ENCODE measurements around the gene PLEKHB2.
"Not testable (repeated sequence)": the region's sequence is repeated elsewhere in the genome, so short reads cannot be mapped to it uniquely, and the experiment has no call there.

PLEKHB2 gene

GRCh38 chr2:131105156-131105949 is at the start of gene PLEKHB2:
PLEKHB2 (plus strand) TSS chr2:131105336; CDS start chr2:131120942, 15,606 bp downstream.
- DNase-seq, result peak; percentile 81

GRCh38 chr2:131056204-131056931 is 48.8 kb upstream of the PLEKHB2 start:
- DNase-seq, result no peak

- DNase-seq, result no peak
Observed at GRCh38 chr2:131056932-131057287, 48.2 kb upstream of the PLEKHB2 start.

- no peak for DNase-seq
Observed at GRCh38 chr2:131058214-131058843, 46.8 kb upstream of the PLEKHB2 start.

- DNase-seq, result no peak
Observed at GRCh38 chr2:131058920-131059319, 46.2 kb upstream of the PLEKHB2 start.

GRCh38 chr2:131063501-131064283 is 41.4 kb upstream of the PLEKHB2 start:
- DNase-seq, result no peak

- no peak for DNase-seq
Observed at GRCh38 chr2:131064589-131065512, 40.3 kb upstream of the PLEKHB2 start.

- DNase-seq, result no peak
Observed at GRCh38 chr2:131067465-131068125, 37.5 kb upstream of the PLEKHB2 start.

GRCh38 chr2:131068172-131068571 is 37.0 kb upstream of the PLEKHB2 start:
- DNase-seq, result not testable (repeated sequence)

GRCh38 chr2:131075578-131075977 is 29.6 kb upstream of the PLEKHB2 start:
- DNase-seq, result not testable (repeated sequence)

GRCh38 chr2:131076707-131077106 is 28.4 kb upstream of the PLEKHB2 start:
- no peak for DNase-seq

- DNase-seq, result no peak
Observed at GRCh38 chr2:131077182-131077846, 27.8 kb upstream of the PLEKHB2 start.

- DNase-seq, result no peak
Observed at GRCh38 chr2:131077966-131078365, 27.2 kb upstream of the PLEKHB2 start.

GRCh38 chr2:131079931-131080330 is 25.2 kb upstream of the PLEKHB2 start:
- DNase-seq, result not testable (repeated sequence)

GRCh38 chr2:131081190-131081589 is 23.9 kb upstream of the PLEKHB2 start:
- no peak for DNase-seq

- DNase-seq, result no peak
Observed at GRCh38 chr2:131085646-131086045, 19.5 kb upstream of the PLEKHB2 start.

GRCh38 chr2:131092458-131093005 is 12.6 kb upstream of the PLEKHB2 start:
- peak; percentile 4 for DNase-seq

- DNase-seq, result peak; percentile 60
Observed at GRCh38 chr2:131093006-131093695, 12.0 kb upstream of the PLEKHB2 start, which contains the start of gene FAM168B. FAM168B (minus strand) TSS chr2:131093460; CDS start chr2:131082646, 10,814 bp downstream.

GRCh38 chr2:131093696-131094462 is 11.3 kb upstream of the PLEKHB2 start:
- DNase-seq, result peak; percentile 60
